Loucy (cell line): ENCODE measurements around the gene RHOT2.

Source experiments
- EZH2phosphoT487 ChIP-seq: fragments of 200-600 bp; IDR thresholded peaks from 2 replicates; pipeline ENCODE4 v1.6.1; 2018; ENCODE audit warnings: antibody characterized with exemption, mild to moderate bottlenecking, moderate library complexity, borderline replicate concordance
- TF ChIP-seq, protein P1 (sequence below): fragments of 200-600 bp; sonication (generic); conservative IDR thresholded peaks from 2 replicates; pipeline ENCODE4 v1.5.1; 2014; ENCODE audit warnings: mild to moderate bottlenecking, antibody characterized with exemption, low read length

DNA sequence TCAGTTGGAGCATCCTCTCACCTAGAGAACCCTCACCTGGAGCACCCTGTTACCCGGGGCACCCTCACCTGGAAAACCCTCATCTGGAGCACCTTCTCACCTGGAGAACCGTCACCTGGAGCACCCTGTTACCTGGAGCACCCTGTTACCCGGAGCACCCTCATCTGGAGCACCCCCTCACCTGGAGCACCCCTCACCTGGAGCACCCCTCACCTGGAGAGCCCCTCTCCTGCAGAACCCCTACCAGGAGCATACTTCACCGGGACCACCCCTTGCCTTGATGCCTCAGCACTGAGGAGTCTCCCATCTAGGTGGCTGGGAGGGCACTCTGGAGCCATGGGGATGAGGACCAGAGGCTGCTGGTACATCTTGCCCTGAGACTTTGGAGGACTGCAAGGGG is 41.0 kb downstream of the RHOT2 start:
- TF ChIP-seq, protein P1, sequence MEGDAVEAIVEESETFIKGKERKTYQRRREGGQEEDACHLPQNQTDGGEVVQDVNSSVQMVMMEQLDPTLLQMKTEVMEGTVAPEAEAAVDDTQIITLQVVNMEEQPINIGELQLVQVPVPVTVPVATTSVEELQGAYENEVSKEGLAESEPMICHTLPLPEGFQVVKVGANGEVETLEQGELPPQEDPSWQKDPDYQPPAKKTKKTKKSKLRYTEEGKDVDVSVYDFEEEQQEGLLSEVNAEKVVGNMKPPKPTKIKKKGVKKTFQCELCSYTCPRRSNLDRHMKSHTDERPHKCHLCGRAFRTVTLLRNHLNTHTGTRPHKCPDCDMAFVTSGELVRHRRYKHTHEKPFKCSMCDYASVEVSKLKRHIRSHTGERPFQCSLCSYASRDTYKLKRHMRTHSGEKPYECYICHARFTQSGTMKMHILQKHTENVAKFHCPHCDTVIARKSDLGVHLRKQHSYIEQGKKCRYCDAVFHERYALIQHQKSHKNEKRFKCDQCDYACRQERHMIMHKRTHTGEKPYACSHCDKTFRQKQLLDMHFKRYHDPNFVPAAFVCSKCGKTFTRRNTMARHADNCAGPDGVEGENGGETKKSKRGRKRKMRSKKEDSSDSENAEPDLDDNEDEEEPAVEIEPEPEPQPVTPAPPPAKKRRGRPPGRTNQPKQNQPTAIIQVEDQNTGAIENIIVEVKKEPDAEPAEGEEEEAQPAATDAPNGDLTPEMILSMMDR: no peak
- TF ChIP-seq EZH2phosphoT487: no peak
